Fibroblast of skin of right biceps (primary cell): Measurements from ENCODE around the gene SP110.
"Not testable (repeated sequence)": the region's sequence is repeated elsewhere in the genome, so short reads cannot be mapped to it uniquely, and the experiment has no call there.

ENCODE experiments used
- DNase-seq: peaks from one replicate; pipeline ENCODE4 v3.0.0-alpha.2; 2013

Gene SP110

DNA sequence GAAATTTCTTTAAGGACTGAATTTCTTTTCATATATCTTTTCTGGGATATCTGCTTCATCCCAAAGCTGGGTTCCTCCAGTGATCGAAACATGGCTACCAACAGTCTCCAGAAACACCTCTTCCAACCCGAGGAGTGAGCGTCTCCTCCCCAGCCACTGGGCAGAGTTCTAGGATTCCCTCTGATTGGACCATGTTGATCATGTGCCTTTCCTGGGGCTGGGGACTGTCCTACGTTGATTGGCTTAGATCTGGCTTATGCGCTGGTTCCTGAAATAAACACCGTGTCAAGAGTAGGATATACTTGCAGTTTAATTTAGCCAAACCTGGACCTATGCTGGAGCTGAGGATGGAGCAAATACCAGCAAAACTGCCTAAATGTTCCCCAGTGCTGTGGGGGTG, 95.5 kb downstream of the SP110 start:
- no peak for DNase-seq

- not testable (repeated sequence) for DNase-seq
Observed at GRCh38 chr2:230120376-230120775, 99.4 kb downstream of the SP110 start.

- DNase-seq = not testable (repeated sequence)
Observed at GRCh38 chr2:230119827-230120226, 100.0 kb downstream of the SP110 start.
